ENCODE data around the gene OR4N5.

DNA sequence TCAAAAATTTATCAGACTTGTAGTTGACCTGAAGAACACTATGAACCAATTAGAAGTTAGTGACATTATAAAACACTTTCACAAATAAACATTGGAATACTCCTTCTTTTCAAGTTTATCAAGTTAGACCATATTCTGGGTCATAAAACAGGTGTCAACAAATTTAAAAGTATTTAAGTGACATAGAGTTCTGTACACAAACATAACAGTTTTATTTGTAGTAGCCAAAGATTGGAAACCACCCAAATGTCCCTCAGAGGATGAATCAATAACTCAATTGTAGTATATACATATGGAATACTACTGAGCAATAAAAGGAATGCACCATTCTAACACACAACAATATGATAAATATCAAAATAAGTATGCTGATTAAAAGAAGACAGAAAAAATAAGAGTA, 28.5 kb downstream of the OR4N5 start:
- TF ChIP-seq, protein P1, sequence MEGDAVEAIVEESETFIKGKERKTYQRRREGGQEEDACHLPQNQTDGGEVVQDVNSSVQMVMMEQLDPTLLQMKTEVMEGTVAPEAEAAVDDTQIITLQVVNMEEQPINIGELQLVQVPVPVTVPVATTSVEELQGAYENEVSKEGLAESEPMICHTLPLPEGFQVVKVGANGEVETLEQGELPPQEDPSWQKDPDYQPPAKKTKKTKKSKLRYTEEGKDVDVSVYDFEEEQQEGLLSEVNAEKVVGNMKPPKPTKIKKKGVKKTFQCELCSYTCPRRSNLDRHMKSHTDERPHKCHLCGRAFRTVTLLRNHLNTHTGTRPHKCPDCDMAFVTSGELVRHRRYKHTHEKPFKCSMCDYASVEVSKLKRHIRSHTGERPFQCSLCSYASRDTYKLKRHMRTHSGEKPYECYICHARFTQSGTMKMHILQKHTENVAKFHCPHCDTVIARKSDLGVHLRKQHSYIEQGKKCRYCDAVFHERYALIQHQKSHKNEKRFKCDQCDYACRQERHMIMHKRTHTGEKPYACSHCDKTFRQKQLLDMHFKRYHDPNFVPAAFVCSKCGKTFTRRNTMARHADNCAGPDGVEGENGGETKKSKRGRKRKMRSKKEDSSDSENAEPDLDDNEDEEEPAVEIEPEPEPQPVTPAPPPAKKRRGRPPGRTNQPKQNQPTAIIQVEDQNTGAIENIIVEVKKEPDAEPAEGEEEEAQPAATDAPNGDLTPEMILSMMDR (IDR thresholded peaks at IDR 0.05; ENCODE audit: insufficient read depth, low read depth, low read length): no peak
- TF ChIP-seq EZH2 (IDR thresholded peaks at IDR 0.05; ENCODE audit: insufficient read depth, low read length): no peak

Measured in astrocyte (in vitro differentiated cells and primary cell).